K562 (cell line): ENCODE data around the gene MRPL28. TPM values are rescaled to one million over a fixed set of nuclear protein-coding genes. Genes with fewer than 3 reads are reported as not detected.
A peak's percentile ranks its signal among the peaks of the same experiment; 100 is the strongest.

Experiments
- ATAC-seq: fragments of 200-7000 bp; cut with Tn5 transposase; 3 replicates; pipeline ENCODE4 v1.9.1; 2020; ENCODE audit warnings: moderate library complexity
- BruUV-seq: library from RNA; stranded (reverse); fragments of 400-500 nt; replicated peaks from 2 replicates; lab custom pipeline; 2021; lab: Mats Ljungman, UMichigan
- CTCF ChIA-PET: fragments of 300-600 bp; formaldehyde crosslinking; extraction: SDS; loops from one replicate; lab custom pipeline; 2021; ENCODE audit warnings: low intra/inter-chr PET ratio; lab: Yijun Ruan, JAX
- POLR2A ChIA-PET: fragments of 300-600, 350-650 bp; sonication (Branson Sonifier 250); formaldehyde crosslinking; extraction: SDS; loops from one replicate; lab custom pipeline; 2021; ENCODE audit warnings: antibody characterized with exemption, inconsistent platforms; lab: Yijun Ruan, JAX
- DNase-seq, 4 experiments: peaks; one replicate each; pipeline versions ENCODE4 v3.0.0 to v3.0.0-alpha.2; 2011 to 2018; ENCODE audit warnings: low spot score in 3 of 4, mixed read lengths in 3 of 4; ENCODE audit errors: extremely low read depth in 1 of 4
- FAIRE-seq: peaks from 2 replicates; lab custom pipeline; 2011; peaks lifted over from hg19 to GRCh38; lab: Jason Lieb, UNC
- H2AFZ ChIP-seq: 2 replicates; pipeline ENCODE4 v1.6.0; 2011; ENCODE audit warnings: low read depth, low read length, control low read depth, inconsistent platforms
- H3K27ac ChIP-seq: fragments of 200-600 bp; 3 replicates; pipeline ENCODE4 v1.8.0; 2011; ENCODE audit warnings: low read depth, mild to moderate bottlenecking, control low read depth, inconsistent platforms, low read length, moderate library complexity, mixed read lengths; ENCODE audit errors: extremely low read depth
- H3K27me3 ChIP-seq, 2 experiments: fragments of 300-600 bp in 1 of 2; 2 replicates in 1 of 2; 3 replicates in 1 of 2; pipeline versions ENCODE4 v1.6.0 to v1.8.0; 2011; ENCODE audit warnings: inconsistent platforms in 2 of 2, low read length in 2 of 2, mild to moderate bottlenecking in 1 of 2, mixed read lengths in 1 of 2, moderate library complexity in 1 of 2; ENCODE audit not compliant: control insufficient read depth in 2 of 2, insufficient read depth in 2 of 2
- H3K36me3 ChIP-seq: fragments of 300-600 bp; 3 replicates; pipeline ENCODE4 v1.8.0; 2011; ENCODE audit warnings: mild to moderate bottlenecking, low read length, inconsistent platforms; ENCODE audit not compliant: control insufficient read depth, insufficient read depth
- H3K4me1 ChIP-seq, 2 experiments: fragments of 200-600 bp in 1 of 2; replicated peaks in 1 of 2; 2 replicates in 1 of 2; 3 replicates in 1 of 2; pipeline versions ENCODE4 v1.5.1 to v1.8.0; 2011; ENCODE audit warnings: inconsistent platforms in 2 of 2, low read length in 2 of 2, mild to moderate bottlenecking in 1 of 2, mixed read lengths in 1 of 2, moderate library complexity in 1 of 2; ENCODE audit not compliant: control insufficient read depth in 2 of 2, insufficient read depth in 2 of 2
- H3K4me2 ChIP-seq: 2 replicates; pipeline ENCODE4 v1.6.1; 2011; ENCODE audit warnings: low read length, control low read depth, inconsistent platforms, mixed read lengths; ENCODE audit not compliant: insufficient read depth
- H3K4me3 ChIP-seq: fragments of 200-600 bp; sonication (generic), shearing (Covaris generic); 2 replicates; pipeline ENCODE4 v1.5.1; 2016; ENCODE audit warnings: control low read depth, inconsistent platforms
- H3K79me2 ChIP-seq: fragments of 200-600 bp; 3 replicates; pipeline ENCODE4 v1.8.0; 2011; ENCODE audit warnings: low read length, inconsistent platforms; ENCODE audit not compliant: control insufficient read depth, insufficient read depth
- H3K9ac ChIP-seq, 2 experiments: 2 replicates each; pipeline versions ENCODE4 v1.6.0 to v1.6.1; 2011; ENCODE audit warnings: low read depth in 2 of 2, low read length in 2 of 2, control low read depth in 1 of 2, inconsistent platforms in 1 of 2, mild to moderate bottlenecking in 1 of 2, mixed read lengths in 1 of 2; ENCODE audit not compliant: insufficient read depth in 1 of 2
- H3K9me1 ChIP-seq: one replicate; pipeline ENCODE4 v1.6.0; 2011; ENCODE audit warnings: inconsistent platforms, mild to moderate bottlenecking, low read length, moderate library complexity; ENCODE audit not compliant: control insufficient read depth, insufficient read depth
- H3K9me3 ChIP-seq: replicated peaks from 2 replicates; pipeline ENCODE4 v1.5.1; 2011; ENCODE audit warnings: low read depth, low read length, inconsistent platforms; ENCODE audit not compliant: control insufficient read depth, insufficient read depth
- H4K20me1 ChIP-seq: replicated peaks from 2 replicates; pipeline ENCODE4 v1.6.1; 2011; ENCODE audit warnings: low read length, inconsistent platforms, mixed read lengths; ENCODE audit not compliant: control insufficient read depth, insufficient read depth
- ATF2 ChIP-seq: sonication (generic); formaldehyde crosslinking; IDR thresholded peaks from 2 replicates; pipeline ENCODE4 v1.8.1; 2022; ENCODE audit warnings: missing genetic modification reagents
- ATF6 ChIP-seq: sonication (generic); formaldehyde crosslinking; IDR thresholded peaks from 2 replicates; pipeline ENCODE4 v1.4.0; 2020; ENCODE audit warnings: mild to moderate bottlenecking, missing genetic modification reagents
- CAMTA2 ChIP-seq: fragments of 250-450 bp; sonication (Bioruptor Pico); conservative IDR thresholded peaks from 2 replicates; pipeline ENCODE4 v1.5.1; 2022
- CBX1 ChIP-seq: sonication (generic); IDR thresholded peaks from 2 replicates; pipeline ENCODE4 v1.6.1; 2016; ENCODE audit warnings: antibody characterized with exemption, low read depth, mild to moderate bottlenecking
- CCNT2 ChIP-seq: IDR thresholded peaks from 2 replicates; pipeline ENCODE4 v1.6.1; 2011; ENCODE audit warnings: borderline replicate concordance, low read depth, mild to moderate bottlenecking, moderate library complexity, mixed read lengths, low read length; ENCODE audit not compliant: insufficient read length; ENCODE audit errors: extremely low read depth
- CHD1 ChIP-seq: fragments of 200-600 bp; sonication (generic); IDR thresholded peaks from one replicate; pipeline ENCODE4 v1.6.1; 2012; ENCODE audit warnings: mild to moderate bottlenecking, moderate library complexity, low read length, inconsistent platforms
- HMG20A ChIP-seq: fragments of 450-650 bp; formaldehyde crosslinking; conservative IDR thresholded peaks from 2 replicates; pipeline ENCODE4 v1.4.0; 2020; ENCODE audit warnings: mild to moderate bottlenecking, mixed read lengths
- HMGN3 ChIP-seq: IDR thresholded peaks from 2 replicates; pipeline ENCODE4 v1.6.1; 2011; ENCODE audit warnings: borderline replicate concordance, low read depth, mild to moderate bottlenecking, mixed read lengths, low read length; ENCODE audit not compliant: insufficient read length; ENCODE audit errors: extremely low read depth
- MED1 ChIP-seq: sonication (generic); formaldehyde crosslinking; IDR thresholded peaks from 2 replicates; pipeline ENCODE4 v1.8.1; 2023; ENCODE audit warnings: missing genetic modification reagents, borderline replicate concordance
- MXD1 ChIP-seq: fragments of 250-450 bp; sonication (Bioruptor Pico); IDR thresholded peaks from 2 replicates; pipeline ENCODE4 v1.8.0; 2021; ENCODE audit warnings: borderline replicate concordance, mild to moderate bottlenecking, moderate library complexity; ENCODE audit not compliant: poor library complexity, severe bottlenecking
- NEUROD1 ChIP-seq: fragments of 150-350 bp; IDR thresholded peaks from 2 replicates; pipeline ENCODE4 v1.6.1; 2014; ENCODE audit warnings: borderline replicate concordance, low read length, low read depth; ENCODE audit not compliant: partially characterized antibody
- NR4A1 ChIP-seq, 2 experiments: fragments of 250-450 bp in 1 of 2; fragments of 450-650 bp in 1 of 2; sonication (Bioruptor Pico) in 1 of 2; IDR thresholded peaks; 2 replicates each; pipeline versions ENCODE4 v1.4.0 to v1.6.1; 2016 to 2020; ENCODE audit warnings: mild to moderate bottlenecking in 2 of 2, missing compliant biosample characterization in 1 of 2, missing genetic modification characterization in 1 of 2, moderate library complexity in 1 of 2
- SIRT6 ChIP-seq: IDR thresholded peaks from one replicate; pipeline ENCODE4 v1.6.1; 2012; ENCODE audit warnings: low read depth, mild to moderate bottlenecking, control low read depth, inconsistent platforms, low read length, moderate library complexity
- TSC22D4 ChIP-seq: fragments of 450-650 bp; IDR thresholded peaks from 2 replicates; pipeline ENCODE4 v1.6.1; 2016; ENCODE audit warnings: missing genetic modification characterization, missing biosample characterization, control low read depth
- ZBTB17 ChIP-seq: fragments of 450-650 bp; formaldehyde crosslinking; IDR thresholded peaks from 2 replicates; pipeline ENCODE4 v1.4.0; 2020; ENCODE audit warnings: mild to moderate bottlenecking
- ZNF384 ChIP-seq: IDR thresholded peaks from 2 replicates; pipeline ENCODE4 v1.6.1; 2012; ENCODE audit warnings: low read depth, low read length, improper control_type of control experiment
- ZNF57 ChIP-seq: fragments of 450-650 bp; formaldehyde crosslinking; IDR thresholded peaks from 2 replicates; pipeline ENCODE4 v1.4.0; 2020; ENCODE audit warnings: mild to moderate bottlenecking, moderate library complexity
- WGBS: fragments of 100-300 bp; shearing (Covaris generic); methylation state at CpG from one replicate; pipeline ENCODE4 v1.1.6; 2016; ENCODE audit warnings: low coverage, mixed read lengths; ENCODE audit not compliant: insufficient coverage; ENCODE audit errors: missing lambda C conversion rate; 5-methylcytosine and 5-hydroxymethylcytosine counted together
- in situ Hi-C: fragments of 300-500 bp; cut with MboI; formaldehyde crosslinking; loops from 4 replicates; pipeline ENCODE4 v1.15.0; 2018; ENCODE audit warnings: inconsistent platforms, mixed read lengths
- intact Hi-C: fragments of 100-400 bp; cut with micrococcal nuclease; formaldehyde crosslinking; loops from 2 replicates; pipeline ENCODE4 v1.14.2; 2022
- polyA plus RNA-seq, 8 experiments: library from polyadenylated mRNA; depleted of rRNA in 4 of 8; stranded (reverse) in 5 of 8; unstranded in 3 of 8; fragments of >200 nt; fragmentation: Nextera tagmentation in 2 of 8; fragmentation: Illumina TruSeq in 1 of 8; extraction: Ambion mirVana in 2 of 8; extraction: Trizol in 1 of 8; gene quantifications; 2 replicates each; pipeline versions ENCODE4 v1.2.1 to v1.2.3, GENCODE V29; 2011 to 2014; ENCODE audit warnings: inconsistent platforms in 1 of 8, missing spikeins in 1 of 8
- total RNA-seq, 7 experiments: library from RNA; depleted of rRNA in 6 of 7; stranded (reverse); fragments of >200 nt in 6 of 7; fragmentation: Illumina TruSeq in 2 of 7; extraction: Trizol in 2 of 7; gene quantifications; 2 replicates each; pipeline versions ENCODE4 v1.2.1 to v1.2.3, GENCODE V29; 2011 to 2021; ENCODE audit warnings: low replicate concordance in 1 of 7

The MRPL28 gene
- total and polyA plus RNA-seq, 9 of the 15 experiments (the other 6 are each of a cell fraction or from before 2014, with no cell fraction given), result 2.5 to 323 (median 175) TPM

GRCh38 chr16:324201-324450 lies 46.2 kb downstream of the MRPL28 start (continued):
- TF ChIP-seq CHD1, result peak; percentile 27
- TF ChIP-seq ATF2, result no peak
- TF ChIP-seq CCNT2, result no peak
- no peak for TF ChIP-seq SIRT6
- TF ChIP-seq CBX1, result no peak
- TF ChIP-seq NR4A1 (CRISPR knock-in tag; IDR thresholded peaks at IDR 0.05), result no peak
- 0 out of 2 replicates have a peak, but pooled peaks have one; percentile 36 for TF ChIP-seq NR4A1 (tag; IDR thresholded peaks at IDR 0.05)
- no peak for TF ChIP-seq CAMTA2 (CRISPR knock-in tag)
- TF ChIP-seq, all 486 proteins: peak for 12

GRCh38 chr16:322476-323143 lies 47.7 kb downstream of the MRPL28 start:
- Histone ChIP-seq H3K4me2 (no peak overlapping the region), H4K20me1 (peaks cover 42% of the 10 kb centered on the region; the same call in 1 of the 2 replicates), H3K9me1 (peaks cover 9% of the 10 kb centered on the region), H3K9ac (peak overlapping the region in 1 of 2 experiments; percentile 66; a peak in 1 of 4 replicates), H3K27ac (no peak overlapping the region), H3K4me3 (no peak overlapping the region), H3K79me2 (peaks cover 89% of the 10 kb centered on the region), H3K4me1 (peaks cover 21 to 71% of the 10 kb centered on the region in 2 experiments), H2AFZ (no peak overlapping the region), H3K9me3 (no peaks in the 10 kb centered on the region), H3K27me3 (no peaks in the 10 kb centered on the region), H3K36me3 (peaks cover 45% of the 10 kb centered on the region)
- in situ Hi-C loops (no loop called here), intact Hi-C loops (no loop called here)
- FAIRE-seq, result no peak
- WGBS, result 94% methylated on average over 12 of the region's 13 CpGs
- POLR2A ChIA-PET, result interaction anchor here (1.3 kb wide), 1 partner anchor 15 kb away, joined by 5 read pairs; no protein-coding TSS in a partner anchor
- no peak for DNase-seq
- CTCF ChIA-PET, result no interaction called here
- no TSS peak for BruUV-seq
- ATAC-seq, result no peak
- TF ChIP-seq MXD1 (CRISPR knock-in tag) (no peak), HMG20A (CRISPR knock-in tag) (no peak), ZNF384 (no peak), HMGN3 (no peak), ATF6 (no peak), MED1 (CRISPR knock-in tag) (no peak), ZBTB17 (no peak), TSC22D4 (tag) (no peak), NEUROD1 (no peak), ZNF57 (no peak)
